GM21390 (cell line): ENCODE results near the gene ZDHHC22.
A peak's percentile ranks its signal among the peaks of the same experiment; 100 is the strongest.

ENCODE experiments used
- ATAC-seq: cut with Tn5 transposase; IDR thresholded peaks from one replicate; pipeline ENCODE4 v1.9.1; 2021; ENCODE audit not compliant: unreplicated experiment

The ZDHHC22 gene

GRCh38 chr14:77106666-77107065 is 34.9 kb downstream of the ZDHHC22 start:
- no peak for ATAC-seq

GRCh38 chr14:77105145-77105939 is 36.2 kb downstream of the ZDHHC22 start:
- ATAC-seq = no peak

- no peak for ATAC-seq
Observed at GRCh38 chr14:77104393-77104792, 37.2 kb downstream of the ZDHHC22 start.

- no peak for ATAC-seq
Observed at GRCh38 chr14:77103951-77104350, 37.6 kb downstream of the ZDHHC22 start.

- no peak for ATAC-seq
Observed at GRCh38 chr14:77103475-77103874, 38.1 kb downstream of the ZDHHC22 start.

- ATAC-seq = no peak
Observed at GRCh38 chr14:77102154-77102553, 39.4 kb downstream of the ZDHHC22 start.

- ATAC-seq = no peak
Observed at GRCh38 chr14:77100961-77101360, 40.6 kb downstream of the ZDHHC22 start.

- ATAC-seq = no peak
Observed at GRCh38 chr14:77099425-77100167, 42.0 kb downstream of the ZDHHC22 start.

- ATAC-seq = no peak
Observed at GRCh38 chr14:77098529-77099353, 42.9 kb downstream of the ZDHHC22 start.

GRCh38 chr14:77097700-77098528 is 43.7 kb downstream of the ZDHHC22 start, which contains the start of gene CIPC:
Gene CIPC, plus strand, starts transcription at chr14:77098258. Its CDS starts 7,451 bp downstream, at chr14:77105709.
- peak; percentile 87 for ATAC-seq

- no peak for ATAC-seq
Observed at GRCh38 chr14:77097006-77097699, 44.4 kb downstream of the ZDHHC22 start.

- no peak for ATAC-seq
Observed at GRCh38 chr14:77094672-77095284, 46.8 kb downstream of the ZDHHC22 start.

- no peak for ATAC-seq
Observed at GRCh38 chr14:77092676-77093075, 48.9 kb downstream of the ZDHHC22 start.

GRCh38 chr14:77091518-77091917 is 50.1 kb downstream of the ZDHHC22 start:
- ATAC-seq = no peak

GRCh38 chr14:77088645-77089044 is 52.9 kb downstream of the ZDHHC22 start:
- no peak for ATAC-seq

GRCh38 chr14:77088219-77088618 is 53.4 kb downstream of the ZDHHC22 start:
- no peak for ATAC-seq

GRCh38 chr14:77087631-77088030 is 54.0 kb downstream of the ZDHHC22 start:
- ATAC-seq = no peak

- ATAC-seq = no peak
Observed at GRCh38 chr14:77086951-77087350, 54.6 kb downstream of the ZDHHC22 start.

- ATAC-seq = no peak
Observed at GRCh38 chr14:77086017-77086727, 55.4 kb downstream of the ZDHHC22 start.
